GM19025 (cell line): Measurements from ENCODE around the gene PHACTR3.
"Not testable (repeated sequence)": the region's sequence is repeated elsewhere in the genome, so short reads cannot be mapped to it uniquely, and the experiment has no call there.

Experiments used
- ATAC-seq: cut with Tn5 transposase; IDR thresholded peaks from one replicate; pipeline ENCODE4 v1.9.1; 2021; ENCODE audit warnings: mild to moderate bottlenecking, low read depth, moderate library complexity; ENCODE audit not compliant: unreplicated experiment

Gene PHACTR3

GRCh38 chr20:59832406-59833363 lies 228.3 kb downstream of the PHACTR3 start:
- no peak for ATAC-seq

- ATAC-seq: no peak
Measured at GRCh38 chr20:59835057-59835447, 230.7 kb downstream of the PHACTR3 start.

GRCh38 chr20:59835448-59836395 lies 231.4 kb downstream of the PHACTR3 start:
- no peak for ATAC-seq

- no peak for ATAC-seq
Measured at GRCh38 chr20:59836767-59837166, 232.4 kb downstream of the PHACTR3 start.

GRCh38 chr20:59837623-59838394 lies 233.5 kb downstream of the PHACTR3 start:
- peak; percentile 72 for ATAC-seq

GRCh38 chr20:59839400-59839799 lies 235.1 kb downstream of the PHACTR3 start:
- ATAC-seq: no peak

- ATAC-seq: no peak
Measured at GRCh38 chr20:59845472-59845871, 241.1 kb downstream of the PHACTR3 start.

- no peak for ATAC-seq
Measured at GRCh38 chr20:59848182-59848581, 243.8 kb downstream of the PHACTR3 start.

GRCh38 chr20:59850018-59850641 lies 245.8 kb downstream of the PHACTR3 start:
- ATAC-seq: no peak

GRCh38 chr20:59856526-59856925 lies 252.2 kb downstream of the PHACTR3 start:
- ATAC-seq: not testable (repeated sequence)

- ATAC-seq: not testable (repeated sequence)
Measured at GRCh38 chr20:59856941-59857340, 252.6 kb downstream of the PHACTR3 start.

- no peak for ATAC-seq
Measured at GRCh38 chr20:59857966-59858365, 253.6 kb downstream of the PHACTR3 start.

GRCh38 chr20:59858425-59858824 lies 254.1 kb downstream of the PHACTR3 start:
- no peak for ATAC-seq

GRCh38 chr20:59861401-59861800 lies 257.1 kb downstream of the PHACTR3 start:
- no peak for ATAC-seq

- no peak for ATAC-seq
Measured at GRCh38 chr20:59863058-59863457, 258.7 kb downstream of the PHACTR3 start.

GRCh38 chr20:59864726-59865125 lies 260.4 kb downstream of the PHACTR3 start:
- ATAC-seq: no peak

GRCh38 chr20:59866338-59866737 lies 262.0 kb downstream of the PHACTR3 start:
- no peak for ATAC-seq

GRCh38 chr20:59871096-59871495 lies 266.8 kb downstream of the PHACTR3 start:
- ATAC-seq: no peak

- no peak for ATAC-seq
Measured at GRCh38 chr20:59873409-59873808, 269.1 kb downstream of the PHACTR3 start.

GRCh38 chr20:59880198-59880597 lies 275.9 kb downstream of the PHACTR3 start:
- ATAC-seq: no peak
